Panc1 (cell line): ENCODE measurements around the gene INPP5D.

Experiments used
- CTCF ChIP-seq: fragments of 450-650 bp; IDR thresholded peaks from 2 replicates; pipeline ENCODE4 v1.5.1; 2017; ENCODE audit warnings: mild to moderate bottlenecking
- POLR2AphosphoS5 ChIP-seq: IDR thresholded peaks from 2 replicates; pipeline ENCODE4 v1.6.1; 2012; ENCODE audit warnings: mild to moderate bottlenecking, low read depth, low read length, moderate library complexity
- REST ChIP-seq, 2 experiments: IDR thresholded peaks; 2 replicates each; pipeline ENCODE4 v1.6.1; 2011 to 2012; ENCODE audit warnings: low read depth in 2 of 2, control low read depth in 1 of 2, low read length in 1 of 2, mild to moderate bottlenecking in 1 of 2, moderate library complexity in 1 of 2; ENCODE audit not compliant: insufficient read depth in 1 of 2
- SIN3A ChIP-seq: IDR thresholded peaks from 2 replicates; pipeline ENCODE4 v1.6.1; 2012; ENCODE audit warnings: low read depth, mild to moderate bottlenecking, low read length, moderate library complexity, borderline replicate concordance; ENCODE audit not compliant: insufficient read depth

- TF ChIP-seq REST (IDR thresholded peaks at IDR 0.05; ENCODE audit: insufficient read depth in 1 of 2, low read depth in 2 of 2, low read length in 1 of 2), result no peak
- no peak for TF ChIP-seq SIN3A
- TF ChIP-seq CTCF, result no peak
- TF ChIP-seq POLR2AphosphoS5, result no peak
Measured at GRCh38 chr2:233250568-233250967, 190.4 kb downstream of the INPP5D start.
